AG04450 (cell line): Measurements from ENCODE around the gene TINAG. TPM values are rescaled to one million over a fixed set of nuclear protein-coding genes. Genes with fewer than 3 reads are reported as not detected.

Source experiments
- CTCF ChIA-PET: fragments of 300-600, 350-600 bp; formaldehyde crosslinking; extraction: SDS; loops from one replicate; lab custom pipeline; 2022; ENCODE audit warnings: antibody characterized with exemption, inconsistent platforms; lab: Charles Lee
- POLR2A ChIA-PET: fragments of 350-600 bp; formaldehyde crosslinking; extraction: SDS; loops from one replicate; lab custom pipeline; 2021; ENCODE audit warnings: antibody characterized with exemption, inconsistent platforms; lab: Yijun Ruan, JAX
- DNase-seq: peaks from one replicate; pipeline ENCODE4 v3.0.0-alpha.2; 2011; ENCODE audit warnings: low read depth, low spot score
- H3K27ac ChIP-seq: one replicate; pipeline ENCODE4 v1.5.1; 2012; ENCODE audit warnings: low read depth, low read length, control low read depth
- H3K27me3 ChIP-seq: one replicate; pipeline ENCODE4 v1.6.0; 2012; ENCODE audit warnings: low read length; ENCODE audit not compliant: control insufficient read depth, insufficient read depth
- H3K4me3 ChIP-seq: 2 replicates; pipeline ENCODE4 v1.5.1; 2011; ENCODE audit warnings: mild to moderate bottlenecking, low read depth, low read length, control low read depth
- H3K9me3 ChIP-seq: 2 replicates; pipeline ENCODE4 v1.5.1; 2012; ENCODE audit warnings: low read length; ENCODE audit not compliant: control insufficient read depth, insufficient read depth
- CTCF ChIP-seq: IDR thresholded peaks from 2 replicates; pipeline ENCODE4 v1.5.1; 2011; ENCODE audit warnings: low read depth, low read length, control low read depth, inconsistent platforms
- polyA plus RNA-seq: library from polyadenylated mRNA; depleted of rRNA; stranded (reverse); fragments of >200 nt; gene quantifications from 2 replicates; pipeline ENCODE4 v1.2.3, GENCODE V29; 2011

TINAG gene
- polyA plus RNA-seq, 1 experiment = not detected

- peak; percentile 50 for DNase-seq
- Histone ChIP-seq H3K27ac (no peak overlapping the region), H3K4me3 (no peak overlapping the region), H3K27me3 (no peaks in the 10 kb centered on the region), H3K9me3 (no peaks in the 10 kb centered on the region)
- ChIA-PET POLR2A (interaction anchor here (0.6 to 1.3 kb wide), 2 partner anchors 10 to 1238 kb away, joined by 3 read pairs; no protein-coding TSS in a partner anchor), CTCF (interaction anchor here (0.9 kb wide), 1 partner anchor 17 kb away, joined by 3 read pairs; no protein-coding TSS in a partner anchor)
- no peak for TF ChIP-seq CTCF
Measured at GRCh38 chr6:54282186-54282585, 26.1 kb upstream of the TINAG start.

DNA sequence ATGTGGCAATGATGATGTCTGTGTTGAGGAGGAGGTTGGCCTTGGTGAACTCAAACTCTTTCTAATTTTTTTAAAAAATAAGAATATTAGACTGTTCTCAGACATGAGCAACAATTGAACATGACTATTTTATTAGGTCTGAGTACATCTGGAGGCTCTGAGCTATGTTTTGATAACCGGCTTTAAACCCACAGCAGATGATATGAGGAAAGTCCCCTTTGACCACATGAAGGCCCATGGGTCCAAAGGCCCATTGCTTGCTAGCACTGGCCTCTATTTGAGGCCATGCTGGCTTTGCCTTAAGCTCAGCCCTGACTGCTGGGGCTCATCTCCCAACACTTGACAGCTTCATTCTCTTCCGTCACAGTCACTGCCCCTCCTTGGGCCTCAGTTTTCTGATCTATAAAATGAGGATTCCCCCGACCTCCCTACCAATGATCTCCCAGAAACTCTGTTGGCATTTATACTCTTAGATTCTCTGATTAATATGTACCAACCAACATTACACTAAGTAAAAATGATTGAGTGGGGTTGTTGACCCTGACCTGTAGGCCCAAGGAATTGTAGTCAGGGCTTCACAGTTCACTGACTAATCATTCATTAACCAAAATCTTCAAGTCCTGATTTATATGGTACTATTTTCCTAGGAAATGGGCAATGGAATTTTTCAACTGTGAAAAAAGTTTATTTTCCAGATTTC, 23.9 kb upstream of the TINAG start:
- Histone ChIP-seq H3K27ac (no peak overlapping the region), H3K4me3 (no peak overlapping the region), H3K9me3 (no peaks in the 10 kb centered on the region), H3K27me3 (no peaks in the 10 kb centered on the region)
- ChIA-PET CTCF (no interaction called here), POLR2A (no interaction called here)
- no peak for DNase-seq
- TF ChIP-seq CTCF = no peak

DNA sequence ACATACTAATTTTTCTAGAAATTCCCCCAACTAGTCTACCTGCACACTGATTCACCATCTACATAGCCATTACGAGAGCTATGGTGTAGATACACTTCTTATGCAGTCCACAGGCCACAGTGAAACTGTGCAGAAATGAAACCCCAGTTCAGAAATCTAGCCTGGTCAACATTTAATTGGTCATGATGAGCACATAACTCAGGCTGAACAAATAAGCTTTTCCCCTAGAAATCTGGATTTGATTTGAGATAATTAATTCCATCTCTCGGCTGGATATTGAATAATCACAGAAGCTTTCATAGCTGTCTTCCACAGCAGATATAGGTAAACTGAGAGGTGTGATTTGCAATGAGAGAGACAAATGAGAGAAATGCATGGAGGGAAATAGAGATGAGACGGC, 22.6 kb upstream of the TINAG start:
- ChIA-PET POLR2A (no interaction called here), CTCF (interaction anchor here (0.6 to 1.0 kb wide), 5 partner anchors 11 to 780 kb away, joined by 3 to 9 read pairs (median 3); no protein-coding TSS in a partner anchor)
- DNase-seq = no peak
- H3K27me3 ChIP-seq = no peaks in the 10 kb centered on the region
- H3K9me3 ChIP-seq = no peaks in the 10 kb centered on the region
- H3K4me3 ChIP-seq = no peak overlapping the region
- no peak for TF ChIP-seq CTCF
- no peak overlapping the region for H3K27ac ChIP-seq

GRCh38 chr6:54286141-54286540, 22.1 kb upstream of the TINAG start:
- H3K4me3 ChIP-seq = no peak overlapping the region
- POLR2A ChIA-PET = no interaction called here
- no peaks in the 10 kb centered on the region for H3K27me3 ChIP-seq
- no peak for DNase-seq
- TF ChIP-seq CTCF = no peak
- CTCF ChIA-PET = interaction anchor here (0.8 kb wide), 1 partner anchor 779 kb away, joined by 3 read pairs; no protein-coding TSS in a partner anchor
- H3K9me3 ChIP-seq = no peaks in the 10 kb centered on the region
- no peak overlapping the region for H3K27ac ChIP-seq

DNA sequence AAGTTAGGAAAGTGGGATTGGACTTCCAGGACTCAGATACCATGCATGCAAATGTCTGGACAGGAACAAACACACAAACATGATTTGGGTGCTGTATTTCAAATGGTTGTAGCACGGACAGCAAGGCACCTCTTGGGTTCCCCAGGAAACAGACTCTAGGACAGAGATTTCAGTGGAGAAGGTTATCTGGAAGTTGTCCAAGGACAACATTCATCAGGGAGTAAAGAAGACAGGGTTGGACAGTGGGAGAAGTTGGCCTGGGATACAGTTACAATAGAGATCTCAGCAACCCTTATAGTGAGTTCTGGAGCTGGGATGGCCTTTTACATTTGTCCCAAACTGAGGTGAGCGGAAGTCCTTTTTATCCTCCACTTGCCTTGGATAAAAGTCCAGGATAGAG, 19.8 kb upstream of the TINAG start:
- POLR2A ChIA-PET = no interaction called here
- no peak for TF ChIP-seq CTCF
- no peaks in the 10 kb centered on the region for H3K27me3 ChIP-seq
- H3K9me3 ChIP-seq = no peaks in the 10 kb centered on the region
- no peak overlapping the region for H3K4me3 ChIP-seq
- CTCF ChIA-PET = no interaction called here
- no peak overlapping the region for H3K27ac ChIP-seq
- no peak for DNase-seq
